Mucosa of descending colon (tissue), 3 donors: ENCODE data around the gene PTTG1IP. TPM values are rescaled to one million over a fixed set of nuclear protein-coding genes. Genes with fewer than 3 reads are reported as not detected.
A peak's percentile ranks its signal among the peaks of the same experiment; 100 is the strongest.
"Not testable (repeated sequence)": the region's sequence is repeated elsewhere in the genome, so short reads cannot be mapped to it uniquely, and the experiment has no call there.

Source experiments
- ATAC-seq: fragments of 200-7000 bp; cut with Tn5 transposase; one replicate; pipeline ENCODE4 v1.9.1; 2020; ENCODE audit warnings: mild to moderate bottlenecking, moderate library complexity
- DNase-seq, 3 donors: peaks; one replicate each; pipeline ENCODE4 v3.0.0-alpha.2; 2020
- H3K36me3 ChIP-seq: fragments of 200-600 bp; one replicate; pipeline ENCODE4 v1.8.0; 2021; ENCODE audit warnings: low read depth, mild to moderate bottlenecking
- H3K4me1 ChIP-seq: fragments of 200-600 bp; one replicate; pipeline ENCODE4 v1.8.0; 2021; ENCODE audit warnings: low read depth, mild to moderate bottlenecking
- H3K4me3 ChIP-seq: fragments of 200-600 bp; one replicate; pipeline ENCODE4 v1.8.0; 2021; ENCODE audit warnings: mild to moderate bottlenecking
- H3K9me3 ChIP-seq: fragments of 200-600 bp; one replicate; pipeline ENCODE4 v1.8.0; 2021; ENCODE audit warnings: mild to moderate bottlenecking
- CTCF ChIP-seq: fragments of 200-600 bp; IDR thresholded peaks from one replicate; pipeline ENCODE4 v1.8.0; 2022; ENCODE audit warnings: antibody characterized with exemption, mild to moderate bottlenecking
- intact Hi-C, 2 donors: fragments of 100-400 bp; cut with DNase I in 1 of 2; cut with micrococcal nuclease in 1 of 2; formaldehyde crosslinking; loops; one replicate each; pipeline versions ENCODE4 v1.11.0 to v1.11.1; 2022; cut with DNase I, micrococcal nuclease
- total RNA-seq, 3 donors: library from RNA; stranded (reverse); fragmentation: NEBNext Ultra II Directional in 2 of 3; extraction: Animal tissue kit (Norgen Biotek cat#: 25700) in 2 of 3; gene quantifications; one replicate each; pipeline versions ENCODE4 v1.2.1 to v1.2.4, GENCODE V29; 2021 to 2023
- donor health status: DM: no; HTN: no; CAD: no; lungs with moderate emphysema.
- donor health status: DM: no; HTN: no; CAD: no.
- donor health status: DM: no; HTN: yes; CAD: no.

Gene PTTG1IP
- total RNA-seq, 3 donors from 2014 or later = 202 to 391 (median 286) TPM

- no peak for TF ChIP-seq CTCF
- H3K4me1 ChIP-seq = peaks cover 2% of the 10 kb centered on the region
- intact Hi-C loops = no loop called here
Measured at GRCh38 chr21:44883250-44883649, 9.8 kb upstream of the PTTG1IP start.

GRCh38 chr21:44881198-44881872, 7.8 kb upstream of the PTTG1IP start:
- ATAC-seq = no peak
- DNase-seq = peak in 1 of 3 donors; percentile 23
- no peak overlapping the region for H3K4me3 ChIP-seq

More at GRCh38 chr21:44883250-44883649, 9.8 kb upstream of the PTTG1IP start:
- no peaks in the 10 kb centered on the region for H3K36me3 ChIP-seq
- peak in 1 of 3 donors; percentile 52 for DNase-seq
- no peak for ATAC-seq
- H3K9me3 ChIP-seq = no peaks in the 10 kb centered on the region
- H3K4me3 ChIP-seq = no peak overlapping the region

GRCh38 chr21:44880405-44881197, 7.1 kb upstream of the PTTG1IP start:
- DNase-seq = no peak
- no peak for TF ChIP-seq CTCF
- intact Hi-C loops = no loop called here
- Histone ChIP-seq H3K36me3 (no peaks in the 10 kb centered on the region), H3K4me3 (no peak overlapping the region), H3K4me1 (peaks cover 7% of the 10 kb centered on the region), H3K9me3 (no peaks in the 10 kb centered on the region)
- no peak for ATAC-seq

More at GRCh38 chr21:44881198-44881872, 7.8 kb upstream of the PTTG1IP start:
- intact Hi-C loops = no loop called here
- no peak for TF ChIP-seq CTCF
- Histone ChIP-seq H3K4me1 (peaks cover 2% of the 10 kb centered on the region), H3K9me3 (no peaks in the 10 kb centered on the region), H3K36me3 (no peaks in the 10 kb centered on the region)

GRCh38 chr21:44879238-44879637, 5.7 kb upstream of the PTTG1IP start:
- H3K36me3 ChIP-seq, H3K4me3 ChIP-seq, DNase-seq, intact Hi-C loops, ATAC-seq, H3K9me3 ChIP-seq: not testable (repeated sequence)
- H3K4me1 ChIP-seq = peaks cover 13% of the 10 kb centered on the region

GRCh38 chr21:44878053-44878982, 4.8 kb upstream of the PTTG1IP start:
- intact Hi-C loops = no loop called here
- DNase-seq = peak in 2 of 3 donors; percentile 25 to 55
- Histone ChIP-seq H3K9me3 (no peaks in the 10 kb centered on the region), H3K36me3 (no peaks in the 10 kb centered on the region), H3K4me1 (peaks cover 13% of the 10 kb centered on the region), H3K4me3 (no peak overlapping the region)
- ATAC-seq = peak; percentile 54
- TF ChIP-seq CTCF = no peak
